GM19035 (cell line): ENCODE data around the gene USP22.

Experiments
- ATAC-seq: cut with Tn5 transposase; IDR thresholded peaks from one replicate; pipeline ENCODE4 v1.9.1; 2021; ENCODE audit not compliant: unreplicated experiment

The USP22 gene

GRCh38 chr17:21049457-21049856, 6.6 kb upstream of the USP22 start:
- no peak for ATAC-seq

DNA sequence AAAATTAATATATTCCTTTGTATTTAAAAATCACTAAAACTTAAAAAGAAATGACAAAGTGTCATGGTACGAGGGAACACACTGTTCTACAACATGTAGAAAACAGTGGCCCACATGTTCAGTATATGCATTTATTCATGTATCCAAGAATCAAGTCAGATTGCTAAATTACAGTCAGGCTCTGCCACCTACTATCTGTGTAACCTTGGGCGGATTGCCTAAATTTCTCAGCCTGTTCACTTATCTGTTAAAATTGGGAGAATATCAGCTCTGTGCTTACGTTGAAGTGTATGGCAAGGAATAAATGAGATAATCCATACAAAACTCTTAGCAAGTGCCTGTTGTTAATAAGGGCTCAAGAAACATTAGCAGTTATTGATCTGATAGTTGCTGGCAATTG, 3.4 kb upstream of the USP22 start:
- no peak for ATAC-seq

DNA sequence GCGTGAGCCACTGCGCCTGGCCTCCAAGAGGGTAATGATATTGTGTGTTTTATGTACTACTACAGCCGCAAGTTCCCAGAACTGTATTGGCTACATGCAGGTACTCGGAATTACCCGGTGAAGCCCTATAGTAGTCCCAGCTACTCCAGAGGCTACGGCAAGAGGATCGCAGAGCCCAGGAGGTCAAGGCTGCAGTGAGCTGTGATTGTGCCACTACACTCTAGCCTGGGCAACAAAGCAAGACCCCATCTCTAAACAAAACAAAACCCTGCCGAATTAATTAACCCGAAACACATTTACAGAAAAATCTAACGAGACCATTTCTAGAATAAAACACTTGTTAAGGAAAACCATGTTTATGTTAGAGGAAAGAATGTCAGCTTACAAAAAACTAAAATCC, 2.2 kb upstream of the USP22 start:
- ATAC-seq, result no peak

- peak; percentile 78 for ATAC-seq
These were observed 753 bp upstream of the USP22 start for GRCh38 chr17:21043296-21044232.

DNA sequence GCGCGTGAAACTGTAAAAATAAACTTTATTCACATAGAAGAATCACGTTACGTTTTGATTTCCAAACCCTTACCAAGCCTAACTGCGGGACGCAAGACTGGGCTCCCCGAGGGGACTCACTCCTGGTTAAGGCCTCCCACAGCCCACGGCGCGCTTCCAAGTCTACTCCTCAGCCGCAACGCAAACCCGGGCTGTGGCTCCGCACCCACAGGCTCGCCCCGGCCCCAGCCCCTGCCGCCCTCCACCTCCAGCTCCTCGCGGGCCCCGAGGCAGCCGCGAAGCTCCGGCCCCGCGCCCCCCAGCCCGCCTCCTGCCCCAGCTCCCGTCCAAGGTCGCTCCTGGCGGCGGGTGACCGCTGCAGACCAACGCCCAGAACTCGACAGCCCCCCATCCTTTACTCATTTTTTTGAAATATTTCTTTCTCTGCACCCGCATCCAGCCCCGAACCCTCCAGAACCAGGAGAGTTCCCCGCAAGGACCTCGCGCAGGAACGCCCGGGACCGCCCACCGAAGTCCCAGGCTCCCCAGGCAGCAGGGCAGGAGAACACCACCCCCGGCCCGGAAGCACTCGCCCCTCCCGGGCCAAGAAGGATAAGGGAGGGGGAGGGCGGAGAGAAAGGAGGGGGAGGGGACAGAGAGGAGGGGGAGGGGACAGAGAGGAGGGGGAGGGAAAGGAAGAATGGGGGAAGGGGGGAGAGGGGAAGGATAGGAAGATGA, 912 bp downstream of the USP22 start:
- no peak for ATAC-seq

GRCh38 chr17:21039839-21040575, 2.8 kb downstream of the USP22 start:
- ATAC-seq, result no peak

DNA sequence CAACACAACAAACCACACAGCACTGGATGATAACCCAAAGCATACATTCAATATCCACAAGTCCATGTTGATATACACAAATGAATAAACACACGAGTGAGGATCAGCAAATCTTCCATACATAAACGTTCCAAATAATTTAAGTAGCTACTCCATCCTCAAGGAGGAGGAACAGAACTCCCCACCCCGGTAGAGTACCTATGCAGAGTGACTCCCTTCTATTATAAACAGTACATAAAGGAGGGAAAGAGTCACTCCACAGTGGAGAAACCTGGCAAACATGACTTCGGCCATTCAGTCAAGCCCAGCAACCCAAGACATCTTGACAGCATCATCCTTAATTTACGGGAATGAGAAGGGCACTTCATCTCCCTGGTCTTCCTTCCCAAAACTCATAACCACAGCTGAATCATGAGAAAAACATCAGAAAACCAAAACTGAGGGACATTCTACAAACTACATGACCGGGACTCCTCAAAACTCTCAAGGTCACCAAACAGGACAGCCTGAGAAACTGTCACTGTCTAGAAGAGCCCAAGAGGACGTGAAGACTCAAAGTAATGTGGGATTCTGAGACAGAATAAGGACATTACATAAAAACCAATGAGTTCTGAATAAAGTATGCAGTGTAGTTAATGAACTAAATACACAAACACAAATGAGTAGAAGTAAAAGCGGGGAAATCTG, 5.6 kb downstream of the USP22 start:
- no peak for ATAC-seq

- no peak for ATAC-seq
These were observed 6.4 kb downstream of the USP22 start for GRCh38 chr17:21036361-21036881.

DNA sequence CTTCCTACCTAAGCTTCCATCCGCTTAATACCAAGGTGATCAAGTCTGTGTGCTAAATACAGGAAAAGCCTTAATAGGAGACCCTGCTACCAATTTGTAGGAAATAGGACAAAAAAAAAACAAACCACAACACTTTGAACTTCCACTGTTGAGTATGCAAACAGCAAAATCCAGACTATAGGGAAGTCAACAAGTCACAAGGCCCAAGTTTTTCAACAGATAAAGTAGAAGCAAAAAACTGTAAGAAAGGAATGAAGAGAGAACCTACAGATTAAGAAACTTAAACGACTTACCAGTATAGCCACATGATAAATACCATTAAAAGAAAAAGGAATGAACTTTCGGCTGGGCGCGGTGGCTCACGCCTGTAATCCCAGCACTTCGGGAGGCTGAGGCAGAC, 7.4 kb downstream of the USP22 start:
- no peak for ATAC-seq

DNA sequence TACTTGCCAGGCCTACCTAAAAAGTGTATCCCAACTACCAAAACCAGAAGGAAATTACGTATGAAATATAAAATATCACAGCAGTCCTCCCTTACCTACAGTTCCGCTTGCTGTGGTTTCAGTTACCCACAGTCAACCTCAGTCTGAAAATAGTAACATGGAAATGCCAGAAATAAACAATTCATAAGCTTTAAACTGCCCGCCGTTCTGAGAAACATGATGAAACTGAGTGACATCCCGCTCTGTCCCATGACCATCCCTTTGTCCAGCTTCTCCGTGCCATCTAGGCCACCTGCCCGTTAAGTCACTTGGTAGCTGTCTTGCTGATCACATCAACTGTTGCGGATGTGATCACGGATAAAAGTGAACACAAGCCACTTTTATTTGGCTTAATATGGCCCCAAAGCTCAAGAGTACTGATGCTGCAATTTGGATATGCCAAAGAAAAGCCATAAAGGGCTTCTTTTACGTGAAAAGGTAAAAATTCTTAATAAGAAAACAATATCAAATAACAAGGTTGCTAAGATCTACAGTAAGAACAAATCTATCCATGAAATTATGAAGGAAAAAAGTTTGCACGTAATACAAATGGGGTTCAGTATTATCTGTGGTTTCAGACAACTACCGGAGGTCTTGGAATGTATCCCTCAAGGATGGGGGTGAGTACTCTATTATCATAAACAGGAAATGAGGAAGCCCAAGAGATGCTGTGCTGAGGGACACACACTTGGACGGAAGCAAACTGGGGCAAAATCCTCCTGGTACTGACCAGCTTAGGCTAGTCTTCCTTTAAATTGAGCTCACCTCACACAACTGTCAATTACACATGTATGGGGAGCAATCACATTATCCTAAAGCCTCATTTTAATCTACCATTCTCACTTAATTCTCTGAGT, 8.2 kb downstream of the USP22 start:
- peak; percentile 62 for ATAC-seq

DNA sequence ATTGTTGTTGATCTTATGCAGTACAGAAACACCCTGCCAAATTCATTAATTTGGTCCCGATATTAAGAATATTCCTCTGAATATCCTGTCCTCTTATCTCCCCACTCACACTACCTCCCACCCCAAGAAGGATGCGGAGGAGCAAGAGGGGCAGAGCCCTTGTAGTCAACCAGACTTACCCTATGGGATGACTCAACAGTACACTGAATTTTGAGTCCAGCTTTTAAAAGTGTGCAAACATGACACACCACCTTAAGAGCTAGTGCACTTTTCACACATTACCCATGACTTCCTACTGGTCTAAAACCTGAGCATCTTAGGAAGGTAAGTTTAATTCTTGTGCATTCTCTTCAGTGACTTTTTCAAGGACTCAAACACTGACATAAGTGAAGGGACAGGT, 9.5 kb downstream of the USP22 start:
- no peak for ATAC-seq

- ATAC-seq, result no peak
These were observed 10.9 kb downstream of the USP22 start for GRCh38 chr17:21031756-21032396.

- no peak for ATAC-seq
These were observed 12.4 kb downstream of the USP22 start for GRCh38 chr17:21030375-21030774.

- ATAC-seq, result no peak
These were observed 13.3 kb downstream of the USP22 start for GRCh38 chr17:21029515-21029914.

DNA sequence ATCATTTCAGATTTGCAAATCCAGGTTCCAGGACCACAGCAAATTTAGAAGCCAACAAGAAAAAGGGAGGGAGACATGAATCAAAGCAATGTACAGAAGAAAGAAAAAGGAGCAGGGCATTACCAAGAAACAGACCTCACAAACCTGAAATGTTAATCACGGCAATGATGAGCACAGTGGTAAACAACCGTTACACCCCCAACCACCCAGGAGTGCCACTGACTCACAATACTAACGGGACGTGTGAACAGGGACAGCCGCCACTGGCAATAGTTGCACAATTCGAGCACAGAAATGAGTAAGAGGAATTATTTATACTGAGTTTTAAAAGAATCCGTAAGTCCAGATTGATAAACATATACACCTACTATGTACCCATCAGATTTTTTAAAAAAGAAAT, 13.8 kb downstream of the USP22 start:
- ATAC-seq, result no peak

DNA sequence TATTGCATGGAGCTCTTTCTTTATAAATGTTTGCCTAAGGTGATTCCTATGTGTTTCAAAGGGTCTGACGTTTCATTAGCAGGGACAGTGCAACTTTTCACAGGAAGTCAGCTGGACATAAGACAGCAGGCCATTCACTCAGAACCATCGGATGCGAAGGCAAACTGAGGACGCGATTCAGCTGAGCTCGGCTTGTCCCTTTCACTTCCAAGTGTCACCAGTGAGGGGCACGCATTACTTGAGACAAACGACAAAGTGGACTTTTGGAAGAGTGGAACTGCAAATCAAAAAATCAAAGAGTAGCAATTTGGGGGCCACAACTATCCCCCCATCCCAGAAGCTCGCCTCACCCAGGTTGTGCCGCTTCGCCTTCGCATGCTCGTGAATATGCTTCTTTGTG, 14.6 kb downstream of the USP22 start:
- ATAC-seq, result no peak

- no peak for ATAC-seq
These were observed 15.8 kb downstream of the USP22 start for GRCh38 chr17:21027031-21027430.

GRCh38 chr17:21025451-21025850, 17.4 kb downstream of the USP22 start:
- no peak for ATAC-seq

GRCh38 chr17:21024024-21024423, 18.8 kb downstream of the USP22 start:
- no peak for ATAC-seq
